GM12878 (cell line): Measurements from ENCODE around the gene KLHL20. TPM values are rescaled to one million over a fixed set of nuclear protein-coding genes. Genes with fewer than 3 reads are reported as not detected.

ENCODE experiments used
- BHLHE40 ChIP-seq, 2 experiments: fragments of 450-650 bp in 1 of 2; IDR thresholded peaks; 2 replicates each; pipeline ENCODE4 v1.6.1; 2011 to 2017; ENCODE audit warnings: low read depth in 2 of 2, borderline replicate concordance in 1 of 2, improper control_type of control experiment in 1 of 2, low read length in 1 of 2, mild to moderate bottlenecking in 1 of 2
- CHD1 ChIP-seq: IDR thresholded peaks from 2 replicates; pipeline ENCODE4 v1.6.1; 2012; ENCODE audit warnings: low read depth, low read length, improper control_type of control experiment
- ESRRA ChIP-seq: IDR thresholded peaks from 2 replicates; pipeline ENCODE4 v1.6.1; 2012; ENCODE audit warnings: mild to moderate bottlenecking, low read length, improper control_type of control experiment
- GABPA ChIP-seq: IDR thresholded peaks from 2 replicates; pipeline ENCODE4 v1.6.1; 2014; ENCODE audit warnings: antibody characterized with exemption, low read depth, mild to moderate bottlenecking, inconsistent platforms
- IRF5 ChIP-seq: fragments of 450-650 bp; IDR thresholded peaks from 2 replicates; pipeline ENCODE4 v1.6.1; 2017; ENCODE audit warnings: borderline replicate concordance
- KAT2A ChIP-seq: conservative IDR thresholded peaks from 2 replicates; pipeline ENCODE4 v1.6.1; 2011; ENCODE audit warnings: low read depth, low read length; ENCODE audit not compliant: control insufficient read depth
- POLR2A ChIP-seq: IDR thresholded peaks from 2 replicates; pipeline ENCODE4 v1.6.1; 2011; ENCODE audit warnings: low read depth, mild to moderate bottlenecking, low read length
- SIN3A ChIP-seq: IDR thresholded peaks from 2 replicates; pipeline ENCODE4 v1.6.1; 2012; ENCODE audit warnings: low read depth, low read length, improper control_type of control experiment
- SIX5 ChIP-seq: IDR thresholded peaks from 2 replicates; pipeline ENCODE4 v1.6.1; 2011; ENCODE audit warnings: mild to moderate bottlenecking, low read depth, low read length, moderate library complexity; ENCODE audit not compliant: severe bottlenecking
- SUPT20H ChIP-seq: IDR thresholded peaks from 2 replicates; pipeline ENCODE4 v1.6.1; 2011; ENCODE audit warnings: low read depth, mild to moderate bottlenecking, low read length, moderate library complexity, borderline replicate concordance; ENCODE audit not compliant: control insufficient read depth
- ZBTB40 ChIP-seq: fragments of 450-650 bp; IDR thresholded peaks from 2 replicates; pipeline ENCODE4 v1.6.1; 2016; ENCODE audit warnings: mild to moderate bottlenecking, moderate library complexity, borderline replicate concordance
- ZNF622 ChIP-seq: fragments of 450-650 bp; IDR thresholded peaks from 2 replicates; pipeline ENCODE4 v1.6.1; 2017; ENCODE audit warnings: mild to moderate bottlenecking, inconsistent platforms
- polyA plus RNA-seq, 11 experiments: library from polyadenylated mRNA; depleted of rRNA in 4 of 11; unstranded in 6 of 11; stranded (reverse) in 5 of 11; fragments of >200 nt; fragmentation: Nextera tagmentation in 4 of 11; fragmentation: Illumina TruSeq in 1 of 11; extraction: Ambion mirVana in 4 of 11; extraction: Trizol in 1 of 11; gene quantifications; 1 replicate in 1 of 11; 2 replicates in 10 of 11; pipeline versions ENCODE4 v1.2.1 to v1.2.3, GENCODE V29; 2011 to 2016; ENCODE audit warnings: inconsistent platforms in 2 of 11, missing spikeins in 2 of 11, low read depth in 1 of 11
- total RNA-seq, 4 experiments: library from RNA; depleted of rRNA in 3 of 4; stranded (reverse); fragments of >200 nt in 3 of 4; fragmentation: Illumina TruSeq in 1 of 4; extraction: Trizol in 1 of 4; gene quantifications; 2 replicates each; pipeline versions ENCODE4 v1.2.1 to v1.2.3, GENCODE V29; 2013 to 2021
- TF ChIP-seq, protein P1 (sequence below): fragments of 450-650 bp; IDR thresholded peaks from 2 replicates; pipeline ENCODE4 v1.6.1; 2017; ENCODE audit warnings: mild to moderate bottlenecking, moderate library complexity
- TF ChIP-seq, protein P2 (sequence below): IDR thresholded peaks from 2 replicates; pipeline ENCODE4 v1.6.1; 2011; ENCODE audit warnings: borderline replicate concordance, low read depth, mild to moderate bottlenecking, moderate library complexity, low read length; ENCODE audit not compliant: insufficient read depth, poor library complexity, severe bottlenecking
- TF ChIP-seq, protein P3 (sequence below): fragments of 450-650 bp; IDR thresholded peaks from 2 replicates; pipeline ENCODE4 v1.6.1; 2017; ENCODE audit warnings: low read depth, mild to moderate bottlenecking, moderate library complexity

KLHL20 gene
- total and polyA plus RNA-seq, 10 of the 15 experiments (the other 5 are each of a cell fraction or from before 2014, with no cell fraction given): 3.8 to 14.0 (median 10.0) TPM

GRCh38 chr1:173824315-173825081 is 109.7 kb downstream of the KLHL20 start, which contains the start of the genes CENPL and DARS2 (continued):
- TF ChIP-seq BHLHE40 (IDR thresholded peaks at IDR 0.05; ENCODE audit: borderline replicate concordance in 1 of 2, low read depth in 2 of 2, low read length in 1 of 2): peak in 1 of 2 experiments; percentile 41; a peak in 1 of 4 replicates
- no peak for TF ChIP-seq IRF5
- TF ChIP-seq, protein P1, sequence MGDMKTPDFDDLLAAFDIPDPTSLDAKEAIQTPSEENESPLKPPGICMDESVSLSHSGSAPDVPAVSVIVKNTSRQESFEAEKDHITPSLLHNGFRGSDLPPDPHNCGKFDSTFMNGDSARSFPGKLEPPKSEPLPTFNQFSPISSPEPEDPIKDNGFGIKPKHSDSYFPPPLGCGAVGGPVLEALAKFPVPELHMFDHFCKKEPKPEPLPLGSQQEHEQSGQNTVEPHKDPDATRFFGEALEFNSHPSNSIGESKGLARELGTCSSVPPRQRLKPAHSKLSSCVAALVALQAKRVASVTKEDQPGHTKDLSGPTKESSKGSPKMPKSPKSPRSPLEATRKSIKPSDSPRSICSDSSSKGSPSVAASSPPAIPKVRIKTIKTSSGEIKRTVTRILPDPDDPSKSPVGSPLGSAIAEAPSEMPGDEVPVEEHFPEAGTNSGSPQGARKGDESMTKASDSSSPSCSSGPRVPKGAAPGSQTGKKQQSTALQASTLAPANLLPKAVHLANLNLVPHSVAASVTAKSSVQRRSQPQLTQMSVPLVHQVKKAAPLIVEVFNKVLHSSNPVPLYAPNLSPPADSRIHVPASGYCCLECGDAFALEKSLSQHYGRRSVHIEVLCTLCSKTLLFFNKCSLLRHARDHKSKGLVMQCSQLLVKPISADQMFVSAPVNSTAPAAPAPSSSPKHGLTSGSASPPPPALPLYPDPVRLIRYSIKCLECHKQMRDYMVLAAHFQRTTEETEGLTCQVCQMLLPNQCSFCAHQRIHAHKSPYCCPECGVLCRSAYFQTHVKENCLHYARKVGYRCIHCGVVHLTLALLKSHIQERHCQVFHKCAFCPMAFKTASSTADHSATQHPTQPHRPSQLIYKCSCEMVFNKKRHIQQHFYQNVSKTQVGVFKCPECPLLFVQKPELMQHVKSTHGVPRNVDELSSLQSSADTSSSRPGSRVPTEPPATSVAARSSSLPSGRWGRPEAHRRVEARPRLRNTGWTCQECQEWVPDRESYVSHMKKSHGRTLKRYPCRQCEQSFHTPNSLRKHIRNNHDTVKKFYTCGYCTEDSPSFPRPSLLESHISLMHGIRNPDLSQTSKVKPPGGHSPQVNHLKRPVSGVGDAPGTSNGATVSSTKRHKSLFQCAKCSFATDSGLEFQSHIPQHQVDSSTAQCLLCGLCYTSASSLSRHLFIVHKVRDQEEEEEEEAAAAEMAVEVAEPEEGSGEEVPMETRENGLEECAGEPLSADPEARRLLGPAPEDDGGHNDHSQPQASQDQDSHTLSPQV: peak; percentile 3; the same call in 1 of the 2 replicates
- peak; percentile 83 for TF ChIP-seq POLR2A
- TF ChIP-seq ESRRA: 0 out of 2 replicates have a peak, but pooled peaks have one; percentile 14
- no peak for TF ChIP-seq KAT2A
- TF ChIP-seq, protein P2, sequence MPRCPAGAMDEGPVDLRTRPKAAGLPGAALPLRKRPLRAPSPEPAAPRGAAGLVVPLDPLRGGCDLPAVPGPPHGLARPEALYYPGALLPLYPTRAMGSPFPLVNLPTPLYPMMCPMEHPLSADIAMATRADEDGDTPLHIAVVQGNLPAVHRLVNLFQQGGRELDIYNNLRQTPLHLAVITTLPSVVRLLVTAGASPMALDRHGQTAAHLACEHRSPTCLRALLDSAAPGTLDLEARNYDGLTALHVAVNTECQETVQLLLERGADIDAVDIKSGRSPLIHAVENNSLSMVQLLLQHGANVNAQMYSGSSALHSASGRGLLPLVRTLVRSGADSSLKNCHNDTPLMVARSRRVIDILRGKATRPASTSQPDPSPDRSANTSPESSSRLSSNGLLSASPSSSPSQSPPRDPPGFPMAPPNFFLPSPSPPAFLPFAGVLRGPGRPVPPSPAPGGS: no peak
- peak; percentile 96 for TF ChIP-seq SIN3A
- peak; percentile 74 for TF ChIP-seq SIX5
- TF ChIP-seq, protein P3, sequence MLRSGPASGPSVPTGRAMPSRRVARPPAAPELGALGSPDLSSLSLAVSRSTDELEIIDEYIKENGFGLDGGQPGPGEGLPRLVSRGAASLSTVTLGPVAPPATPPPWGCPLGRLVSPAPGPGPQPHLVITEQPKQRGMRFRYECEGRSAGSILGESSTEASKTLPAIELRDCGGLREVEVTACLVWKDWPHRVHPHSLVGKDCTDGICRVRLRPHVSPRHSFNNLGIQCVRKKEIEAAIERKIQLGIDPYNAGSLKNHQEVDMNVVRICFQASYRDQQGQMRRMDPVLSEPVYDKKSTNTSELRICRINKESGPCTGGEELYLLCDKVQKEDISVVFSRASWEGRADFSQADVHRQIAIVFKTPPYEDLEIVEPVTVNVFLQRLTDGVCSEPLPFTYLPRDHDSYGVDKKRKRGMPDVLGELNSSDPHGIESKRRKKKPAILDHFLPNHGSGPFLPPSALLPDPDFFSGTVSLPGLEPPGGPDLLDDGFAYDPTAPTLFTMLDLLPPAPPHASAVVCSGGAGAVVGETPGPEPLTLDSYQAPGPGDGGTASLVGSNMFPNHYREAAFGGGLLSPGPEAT: peak; percentile 90
- peak; percentile 33; the same call in 1 of the 2 replicates for TF ChIP-seq CHD1
- TF ChIP-seq ZNF622: no peak
- no peak for TF ChIP-seq SUPT20H
- peak; percentile 89 for TF ChIP-seq GABPA
- peak; percentile 92 for TF ChIP-seq ZBTB40
